GM12892 (cell line): ENCODE measurements around the gene LRG1.

Source experiments
- POLR2A ChIP-seq: IDR thresholded peaks from 2 replicates; pipeline ENCODE4 v1.6.1; 2011; ENCODE audit warnings: low read depth, low read length, control low read depth
- POLR2AphosphoS5 ChIP-seq: IDR thresholded peaks from 2 replicates; pipeline ENCODE4 v1.6.1; 2011; ENCODE audit warnings: low read depth, low read length, control low read depth

DNA sequence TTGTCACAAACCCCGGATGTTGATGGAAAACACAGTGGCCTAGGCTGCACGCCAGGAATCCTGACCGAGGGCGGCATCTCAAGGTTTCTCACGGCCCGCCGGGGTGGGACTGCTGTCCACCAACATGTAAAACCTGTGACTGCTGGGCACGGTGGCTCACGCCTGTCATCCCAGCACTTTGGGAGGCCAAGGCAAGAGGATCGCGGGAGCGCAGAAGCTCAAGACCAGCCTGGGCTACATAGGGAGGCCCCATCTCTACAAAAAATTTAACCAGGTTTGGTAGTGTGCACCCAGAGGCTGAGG, 32.7 kb downstream of the LRG1 start:
- no peak for TF ChIP-seq POLR2A
- no peak for TF ChIP-seq POLR2AphosphoS5
